ENCODE results near the gene HHAT.

GRCh38 chr1:210407887-210408252 lies 79.2 kb downstream of the HHAT start:
- TF ChIP-seq, protein P1, sequence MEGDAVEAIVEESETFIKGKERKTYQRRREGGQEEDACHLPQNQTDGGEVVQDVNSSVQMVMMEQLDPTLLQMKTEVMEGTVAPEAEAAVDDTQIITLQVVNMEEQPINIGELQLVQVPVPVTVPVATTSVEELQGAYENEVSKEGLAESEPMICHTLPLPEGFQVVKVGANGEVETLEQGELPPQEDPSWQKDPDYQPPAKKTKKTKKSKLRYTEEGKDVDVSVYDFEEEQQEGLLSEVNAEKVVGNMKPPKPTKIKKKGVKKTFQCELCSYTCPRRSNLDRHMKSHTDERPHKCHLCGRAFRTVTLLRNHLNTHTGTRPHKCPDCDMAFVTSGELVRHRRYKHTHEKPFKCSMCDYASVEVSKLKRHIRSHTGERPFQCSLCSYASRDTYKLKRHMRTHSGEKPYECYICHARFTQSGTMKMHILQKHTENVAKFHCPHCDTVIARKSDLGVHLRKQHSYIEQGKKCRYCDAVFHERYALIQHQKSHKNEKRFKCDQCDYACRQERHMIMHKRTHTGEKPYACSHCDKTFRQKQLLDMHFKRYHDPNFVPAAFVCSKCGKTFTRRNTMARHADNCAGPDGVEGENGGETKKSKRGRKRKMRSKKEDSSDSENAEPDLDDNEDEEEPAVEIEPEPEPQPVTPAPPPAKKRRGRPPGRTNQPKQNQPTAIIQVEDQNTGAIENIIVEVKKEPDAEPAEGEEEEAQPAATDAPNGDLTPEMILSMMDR (IDR thresholded peaks at IDR 0.05) = no peak
- TF ChIP-seq ZFX (IDR thresholded peaks at IDR 0.05; ENCODE audit: borderline replicate concordance) = no peak

Data from 22Rv1 (cell line).